Body of pancreas (tissue), 4 donors: Measurements from ENCODE around the gene NLRC4.

Source experiments
- POLR2A ChIP-seq, 3 donors: fragments of 450-650 bp; IDR thresholded peaks; one replicate each; pipeline ENCODE4 v1.6.1; 2016; ENCODE audit warnings: antibody characterized with exemption in 3 of 3, mild to moderate bottlenecking in 2 of 3
- TF ChIP-seq, protein P1 (sequence below), 7 experiments: fragments of 450-650 bp in 4 of 7; fragments of 200-600 bp in 3 of 7; sonication (generic) in 3 of 7; IDR thresholded peaks; one replicate each; pipeline ENCODE4 v1.5.1; 2016 to 2019; ENCODE audit warnings: antibody characterized with exemption in 7 of 7

DNA sequence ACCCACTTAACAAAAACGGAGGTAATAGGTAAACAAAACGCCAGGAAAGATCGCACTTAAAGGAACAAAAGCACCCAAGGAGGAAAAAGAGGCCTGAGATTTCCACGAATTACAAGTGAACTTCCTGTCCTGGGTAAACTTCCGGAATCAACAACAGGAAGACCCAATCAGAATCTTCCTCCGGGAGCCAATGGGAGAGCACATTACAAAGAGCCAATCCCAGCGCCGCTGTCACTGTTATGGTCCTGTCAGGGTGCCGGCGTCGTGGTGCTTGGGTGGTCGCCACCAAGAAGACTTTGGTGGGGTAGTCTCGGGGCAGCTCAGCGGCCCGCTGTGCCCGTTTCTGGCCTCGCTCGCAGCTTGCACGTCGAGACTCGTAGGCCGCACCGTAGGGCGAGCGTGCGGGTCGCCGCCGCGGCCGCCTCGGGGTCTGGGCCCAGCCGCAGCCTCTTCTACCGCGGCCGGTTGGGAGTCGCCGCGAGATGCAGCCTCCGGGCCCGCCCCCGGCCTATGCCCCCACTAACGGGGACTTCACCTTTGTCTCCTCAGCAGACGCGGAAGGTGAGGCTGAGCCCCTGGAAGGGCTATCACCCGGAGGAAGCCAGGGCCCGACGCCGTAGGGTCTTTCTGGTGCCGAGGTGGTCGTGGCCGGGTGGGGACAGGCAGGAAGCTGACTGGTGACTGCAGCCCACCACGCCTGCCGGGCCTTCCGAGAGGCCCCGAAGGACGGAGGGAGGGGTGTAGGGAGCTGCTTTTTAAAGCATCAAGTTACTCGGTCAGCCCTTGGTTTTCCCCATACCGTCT, 13.2 kb upstream of the NLRC4 start, which contains the start of gene YIPF4:
- TF ChIP-seq POLR2A (IDR thresholded peaks at IDR 0.05): peak in 2 of 3 donors; percentile 69
- TF ChIP-seq, protein P1, sequence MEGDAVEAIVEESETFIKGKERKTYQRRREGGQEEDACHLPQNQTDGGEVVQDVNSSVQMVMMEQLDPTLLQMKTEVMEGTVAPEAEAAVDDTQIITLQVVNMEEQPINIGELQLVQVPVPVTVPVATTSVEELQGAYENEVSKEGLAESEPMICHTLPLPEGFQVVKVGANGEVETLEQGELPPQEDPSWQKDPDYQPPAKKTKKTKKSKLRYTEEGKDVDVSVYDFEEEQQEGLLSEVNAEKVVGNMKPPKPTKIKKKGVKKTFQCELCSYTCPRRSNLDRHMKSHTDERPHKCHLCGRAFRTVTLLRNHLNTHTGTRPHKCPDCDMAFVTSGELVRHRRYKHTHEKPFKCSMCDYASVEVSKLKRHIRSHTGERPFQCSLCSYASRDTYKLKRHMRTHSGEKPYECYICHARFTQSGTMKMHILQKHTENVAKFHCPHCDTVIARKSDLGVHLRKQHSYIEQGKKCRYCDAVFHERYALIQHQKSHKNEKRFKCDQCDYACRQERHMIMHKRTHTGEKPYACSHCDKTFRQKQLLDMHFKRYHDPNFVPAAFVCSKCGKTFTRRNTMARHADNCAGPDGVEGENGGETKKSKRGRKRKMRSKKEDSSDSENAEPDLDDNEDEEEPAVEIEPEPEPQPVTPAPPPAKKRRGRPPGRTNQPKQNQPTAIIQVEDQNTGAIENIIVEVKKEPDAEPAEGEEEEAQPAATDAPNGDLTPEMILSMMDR (IDR thresholded peaks at IDR 0.05): no peak
